ENCODE measurements around the gene ZNF541.

Gene ZNF541

GRCh38 chr19:47544075-47544474, 28.9 kb downstream of the ZNF541 start:
- DNase-seq (ENCODE audit: low read depth in 1 of 2, low spot score in 1 of 2), result no peak

- DNase-seq (ENCODE audit: low read depth in 1 of 2, low spot score in 1 of 2), result no peak
Measured at GRCh38 chr19:47542030-47542475, 30.9 kb downstream of the ZNF541 start.

GRCh38 chr19:47541518-47541917, 31.4 kb downstream of the ZNF541 start:
- peak in 1 of 2 donors; percentile 5 for DNase-seq (ENCODE audit: low read depth in 1 of 2, low spot score in 1 of 2)

GRCh38 chr19:47540748-47541147, 32.2 kb downstream of the ZNF541 start:
- DNase-seq (ENCODE audit: low read depth in 1 of 2, low spot score in 1 of 2), result no peak

GRCh38 chr19:47539747-47540311, 33.1 kb downstream of the ZNF541 start:
- DNase-seq (ENCODE audit: low read depth in 1 of 2, low spot score in 1 of 2), result no peak

GRCh38 chr19:47538812-47539211, 34.1 kb downstream of the ZNF541 start:
- DNase-seq (ENCODE audit: low read depth in 1 of 2, low spot score in 1 of 2), result no peak

GRCh38 chr19:47537493-47537892, 35.5 kb downstream of the ZNF541 start:
- DNase-seq (ENCODE audit: low read depth in 1 of 2, low spot score in 1 of 2), result no peak

GRCh38 chr19:47534628-47535027, 38.3 kb downstream of the ZNF541 start:
- DNase-seq (ENCODE audit: low read depth in 1 of 2, low spot score in 1 of 2), result no peak

GRCh38 chr19:47531640-47532387, 41.1 kb downstream of the ZNF541 start:
- no peak for DNase-seq (ENCODE audit: low read depth in 1 of 2, low spot score in 1 of 2)

- DNase-seq (ENCODE audit: low read depth in 1 of 2, low spot score in 1 of 2), result no peak
Measured at GRCh38 chr19:47529018-47529742, 43.8 kb downstream of the ZNF541 start.

- no peak for DNase-seq (ENCODE audit: low read depth in 1 of 2, low spot score in 1 of 2)
Measured at GRCh38 chr19:47526798-47527197, 46.1 kb downstream of the ZNF541 start.

- no peak for DNase-seq (ENCODE audit: low read depth in 1 of 2, low spot score in 1 of 2)
Measured at GRCh38 chr19:47523473-47523872, 49.5 kb downstream of the ZNF541 start.
